AG08395 (cell line): Measurements from ENCODE around the gene PIAS4.
"Not testable (repeated sequence)": the region's sequence is repeated elsewhere in the genome, so short reads cannot be mapped to it uniquely, and the experiment has no call there.

ENCODE experiments used
- DNase-seq: peaks from one replicate; pipeline ENCODE4 v3.0.0; 2012; ENCODE audit warnings: mixed read lengths, low spot score

PIAS4 gene

DNA sequence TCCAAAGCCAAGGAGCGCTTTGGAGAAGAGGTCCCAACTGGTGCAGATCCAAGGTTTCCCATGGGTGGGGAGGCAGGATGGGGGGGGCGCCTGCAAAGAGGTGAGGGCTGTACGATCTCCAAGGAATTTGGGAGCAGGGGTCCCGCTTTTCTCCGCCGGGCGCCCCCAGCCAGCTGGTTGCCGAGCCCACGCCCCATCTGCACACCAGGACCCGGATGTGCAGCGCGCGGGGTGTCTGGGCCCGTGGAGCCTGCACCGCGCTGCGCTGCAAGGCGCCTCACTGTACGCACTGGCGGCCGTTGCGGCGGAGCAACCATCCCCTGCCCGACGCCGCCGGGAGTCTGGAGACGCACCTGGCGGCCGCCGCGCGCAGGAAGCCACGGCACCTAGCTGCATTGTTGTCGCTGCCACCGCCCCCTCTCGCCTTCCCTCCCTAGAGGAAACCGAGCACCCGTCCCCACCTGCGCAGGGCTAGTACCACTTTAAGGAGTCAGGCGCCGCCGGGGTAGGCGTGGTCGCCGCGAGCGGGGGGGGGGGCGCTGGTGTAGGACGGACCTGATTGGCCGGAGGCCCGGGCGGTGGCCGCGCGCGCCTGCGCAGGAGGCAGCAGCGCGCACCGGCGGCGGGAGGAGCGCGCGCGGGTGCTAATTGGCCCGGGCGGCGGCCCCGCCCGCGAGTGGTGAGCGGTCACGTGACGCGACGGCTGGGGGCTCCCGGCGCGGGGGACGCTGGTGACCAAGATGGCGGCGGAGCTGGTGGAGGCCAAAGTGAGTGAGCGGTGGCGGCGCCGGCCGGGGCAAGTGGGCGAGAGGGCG lies at the start of gene PIAS4:
Gene PIAS4, plus strand, starts transcription at position 716 of the 815 bp plus-strand sequence. Its CDS starts 25 bp downstream, at position 741.
- peak; percentile 100 for DNase-seq

GRCh38 chr19:3958836-3959765 lies 48.4 kb upstream of the PIAS4 start:
- DNase-seq = no peak

DNA sequence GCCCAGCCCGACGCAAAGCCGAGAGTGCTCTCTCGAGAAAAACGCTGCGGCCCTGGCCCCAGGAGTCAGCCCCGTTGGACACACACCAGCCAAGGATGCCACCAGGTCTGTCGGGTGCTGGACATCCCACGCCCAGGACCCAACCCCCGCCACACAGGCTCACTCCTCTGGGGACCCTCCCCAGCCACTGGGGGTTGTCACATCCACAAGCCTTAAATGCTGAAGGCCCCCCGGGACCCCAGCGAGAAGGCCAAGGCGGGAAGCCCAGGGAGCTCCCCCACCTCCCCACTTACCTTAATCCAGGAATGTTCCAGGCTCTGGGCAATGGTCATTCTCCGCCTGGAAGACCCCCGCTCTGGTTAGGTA lies 47.8 kb upstream of the PIAS4 start:
- DNase-seq = no peak

- DNase-seq = no peak
Observed at GRCh38 chr19:3961007-3961406, 46.5 kb upstream of the PIAS4 start.

DNA sequence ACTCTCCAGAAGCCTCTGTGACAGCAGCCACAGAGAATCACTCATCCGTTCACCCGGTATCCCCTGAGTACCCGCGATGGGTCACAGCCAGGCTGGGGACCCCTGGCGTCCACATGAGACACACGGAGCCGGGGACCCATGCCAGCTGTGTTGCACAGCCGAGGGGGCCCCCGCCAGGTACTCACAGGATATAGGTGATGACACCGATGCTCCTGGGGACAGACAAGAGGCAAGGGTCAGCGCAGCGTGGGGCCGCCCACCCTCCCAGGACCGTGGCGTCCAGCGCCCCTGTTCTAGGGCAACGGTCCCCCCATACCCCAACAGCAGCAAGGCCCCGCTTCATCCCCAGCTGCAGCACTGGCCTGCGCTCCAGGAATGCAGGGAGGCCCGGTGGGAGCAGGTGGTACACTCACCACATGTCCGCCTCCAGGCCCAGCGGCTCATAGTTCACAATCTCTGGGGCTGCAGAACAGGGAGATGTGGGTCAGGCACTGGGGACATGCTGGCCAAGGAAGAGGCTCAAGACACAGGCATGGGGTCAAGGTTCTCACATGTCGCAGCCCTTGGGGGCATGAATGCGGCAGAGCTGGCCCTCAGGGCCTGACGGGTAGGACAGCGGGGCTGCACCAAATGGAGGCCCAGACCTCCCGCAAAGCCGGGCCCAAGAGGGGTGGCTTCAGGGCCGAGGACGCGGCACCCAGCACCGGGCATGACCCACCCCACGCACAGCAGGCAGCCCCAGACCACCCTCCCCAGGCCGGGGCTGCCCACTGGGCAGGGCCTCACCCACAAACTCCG lies 43.9 kb upstream of the PIAS4 start:
- no peak for DNase-seq

DNA sequence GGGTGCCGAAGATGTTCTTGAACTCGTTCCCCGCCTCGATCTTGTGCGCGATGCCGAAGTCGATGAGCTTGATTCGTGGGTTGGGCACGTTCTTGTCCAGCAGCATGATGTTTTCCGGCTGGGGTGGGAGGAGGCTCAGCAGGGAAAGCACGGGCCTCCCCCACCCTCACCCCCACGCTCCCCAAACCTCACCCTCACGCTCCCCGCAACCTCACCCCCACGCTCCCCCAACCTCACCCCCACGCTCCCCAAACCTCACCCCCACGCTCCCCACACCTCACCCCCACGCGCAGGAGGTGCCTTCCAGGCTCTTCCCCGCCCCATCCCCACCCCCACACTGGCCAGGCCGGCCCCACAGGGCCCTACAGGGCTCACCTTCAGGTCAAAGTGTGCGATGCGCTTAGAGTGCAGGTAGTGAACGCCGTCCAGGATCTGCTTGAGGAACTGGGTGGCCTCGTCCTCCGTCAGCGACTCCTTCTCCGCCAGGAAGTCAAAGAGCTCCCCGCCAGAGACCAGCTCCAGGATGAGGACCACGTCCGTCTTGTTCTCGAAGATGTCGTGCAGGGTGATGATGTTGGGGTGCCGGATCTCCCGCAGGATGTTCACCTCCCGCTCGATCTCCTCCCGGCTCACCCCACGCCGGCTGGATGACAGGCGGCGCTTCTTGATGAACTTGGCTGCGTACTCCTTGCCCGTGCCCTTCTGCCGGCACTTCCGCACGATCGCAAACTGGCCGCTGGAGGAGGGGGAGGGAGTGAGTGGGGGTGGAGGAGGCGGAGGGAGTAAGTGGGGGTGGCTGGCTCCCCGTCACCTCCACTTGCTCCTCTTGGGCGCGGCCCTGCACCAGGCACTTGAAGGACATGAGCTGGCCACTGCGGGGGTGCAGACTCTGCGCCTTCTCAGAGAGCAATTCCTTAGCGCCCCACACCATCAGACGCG lies 43.0 kb upstream of the PIAS4 start:
- no peak for DNase-seq

DNA sequence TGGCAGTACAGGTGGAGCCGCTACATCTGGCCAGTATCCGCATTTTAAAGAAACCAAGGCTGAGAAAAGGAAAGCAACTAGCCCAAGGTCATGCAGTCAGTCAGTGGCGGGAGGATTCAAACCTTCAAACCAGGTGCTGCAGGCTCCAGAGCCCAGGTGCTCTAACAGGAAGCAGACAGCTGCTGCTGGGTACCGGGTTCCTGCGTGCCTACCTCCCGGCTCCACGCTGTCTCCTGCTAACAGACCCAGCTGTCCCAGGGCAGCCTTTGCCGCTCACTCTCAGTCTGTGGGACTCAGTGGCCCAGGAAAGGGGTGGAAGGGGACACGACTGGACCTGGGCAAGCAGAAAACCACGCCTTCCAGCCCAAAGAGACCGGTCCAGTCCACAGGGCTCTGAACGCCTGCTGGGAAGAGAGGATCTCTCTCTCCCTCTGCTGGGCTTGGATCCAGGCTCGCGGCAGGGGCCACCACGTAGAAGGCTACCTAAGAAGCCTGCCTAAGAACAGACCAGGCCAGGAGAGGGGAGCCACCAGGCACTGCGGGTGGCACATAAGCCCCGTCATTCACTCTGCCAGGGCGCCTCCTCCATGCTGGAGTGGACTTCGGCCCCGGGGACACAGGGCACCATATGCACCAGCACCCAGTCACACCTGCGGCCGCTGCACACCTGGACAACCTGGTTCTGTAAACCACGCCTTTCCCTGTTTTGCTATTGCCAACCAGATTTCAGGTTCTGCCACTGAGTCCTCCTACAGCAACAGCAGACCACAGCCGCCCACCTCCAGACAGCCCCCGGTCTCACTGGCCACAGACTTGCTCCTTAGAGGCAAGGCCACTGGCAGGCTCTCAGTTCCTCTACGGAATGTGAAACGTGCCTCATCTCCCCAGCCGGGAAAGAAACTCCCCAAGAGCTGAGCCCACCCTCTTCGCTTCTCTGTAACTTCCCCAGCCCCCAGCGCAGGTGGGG lies 41.2 kb upstream of the PIAS4 start:
- DNase-seq = no peak

DNA sequence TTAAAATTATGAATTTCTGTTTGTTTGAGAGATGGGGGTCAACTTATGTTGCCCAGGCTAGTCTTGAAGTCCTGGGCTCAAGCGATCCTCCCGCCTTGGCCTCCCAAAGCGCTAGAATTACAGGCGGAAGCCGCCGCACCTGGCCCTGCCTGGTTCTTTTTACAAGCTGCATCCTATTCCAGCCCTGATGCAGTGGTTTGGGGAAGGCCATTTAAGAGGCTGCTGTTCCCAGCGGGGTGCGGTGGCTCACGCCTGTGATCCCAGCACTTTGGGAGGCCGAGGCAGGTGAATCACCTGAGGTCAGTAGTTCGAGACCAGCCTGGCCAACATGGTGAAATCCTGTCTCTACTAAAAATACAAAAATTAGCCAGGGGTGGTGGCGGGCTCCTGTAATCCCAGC lies 39.6 kb upstream of the PIAS4 start:
- not testable (repeated sequence) for DNase-seq

- DNase-seq = peak; percentile 96
Observed at GRCh38 chr19:3968556-3969434, 38.7 kb upstream of the PIAS4 start.

GRCh38 chr19:3969435-3970312 lies 37.9 kb upstream of the PIAS4 start:
- DNase-seq = peak; percentile 65

GRCh38 chr19:3970313-3970807 lies 37.2 kb upstream of the PIAS4 start:
- no peak for DNase-seq

- peak; percentile 97 for DNase-seq
Observed at GRCh38 chr19:3970808-3971598, 36.5 kb upstream of the PIAS4 start, which contains the start of gene DAPK3. Gene DAPK3, minus strand, starts transcription at chr19:3971099. Its CDS starts 1,364 bp downstream, at chr19:3969735.

DNA sequence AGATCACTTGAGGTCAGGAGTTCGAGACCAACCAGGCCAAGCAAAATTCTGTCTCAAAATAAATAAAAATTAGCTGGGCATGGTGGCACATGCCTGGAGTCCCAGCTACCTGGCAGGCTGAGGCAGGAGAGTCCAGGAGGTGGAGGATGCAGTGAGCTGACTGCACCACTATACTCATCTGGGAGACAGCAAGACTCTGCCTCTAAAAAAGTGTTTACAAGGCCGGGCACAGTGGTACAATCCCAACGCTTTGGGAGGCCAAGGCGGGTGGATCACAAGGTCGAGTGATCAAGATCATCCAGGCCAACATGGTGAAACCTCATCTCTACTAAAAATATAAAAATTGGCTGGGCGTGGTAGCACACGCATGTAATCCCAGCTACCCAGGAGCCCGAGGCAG lies 32.4 kb upstream of the PIAS4 start:
- DNase-seq = no peak

- no peak for DNase-seq
Observed at GRCh38 chr19:3975637-3976087, 31.9 kb upstream of the PIAS4 start.

GRCh38 chr19:3976495-3977241 lies 30.9 kb upstream of the PIAS4 start:
- no peak for DNase-seq
